Measurements from ENCODE around the gene DNM3. TPM values are rescaled to one million over a fixed set of nuclear protein-coding genes. Genes with fewer than 3 reads are reported as not detected.
"Not testable (repeated sequence)": the region's sequence is repeated elsewhere in the genome, so short reads cannot be mapped to it uniquely, and the experiment has no call there.

DNM3 gene
- total and polyA plus RNA-seq, 4 donors: 2.6 to 16.2 (median 5.1) TPM; not detected in 1

DNA sequence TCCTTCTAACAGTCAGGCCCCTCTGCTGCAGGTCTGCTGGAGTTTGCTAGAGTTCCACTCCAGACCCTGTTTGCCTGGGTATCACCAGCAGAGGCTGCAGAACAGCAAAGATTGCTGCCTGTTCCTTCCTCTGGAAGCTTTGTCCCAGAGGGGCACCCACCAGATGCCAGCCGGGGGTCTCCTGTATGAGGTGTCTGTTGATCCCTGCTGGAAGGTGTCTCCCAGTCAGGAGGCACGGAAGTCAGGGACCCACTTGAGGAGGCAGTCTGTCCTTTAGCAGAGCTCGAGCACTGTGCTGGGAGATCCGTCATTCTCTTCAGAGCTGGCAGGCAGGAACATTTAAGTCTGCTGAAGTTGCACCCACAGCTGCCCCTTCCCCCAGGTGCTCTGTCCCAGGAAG, 238.6 kb downstream of the DNM3 start:
- WGBS, 2 donors: 97 to 98% methylated on average over 4 of the region's 4 CpGs
- H3K27ac ChIP-seq (ENCODE audit: low read depth in 1 of 2, low read length in 2 of 2); H3K36me3 ChIP-seq (ENCODE audit: control insufficient read depth in 1 of 2, insufficient read depth in 2 of 2, low read length in 1 of 2); H3K27me3 ChIP-seq (ENCODE audit: control insufficient read depth in 1 of 2, insufficient read depth in 2 of 2, low read length in 1 of 2); DNase-seq; H3K9me3 ChIP-seq (ENCODE audit: control insufficient read depth, low read length); H3K4me3 ChIP-seq (ENCODE audit: low read length in 2 of 2); intact Hi-C loops (cut with DNase I); H3K4me1 ChIP-seq (ENCODE audit: control insufficient read depth in 1 of 2, insufficient read depth in 2 of 2, low read length in 2 of 2); ATAC-seq (ENCODE audit: low FRiP score): not testable (repeated sequence)

DNA sequence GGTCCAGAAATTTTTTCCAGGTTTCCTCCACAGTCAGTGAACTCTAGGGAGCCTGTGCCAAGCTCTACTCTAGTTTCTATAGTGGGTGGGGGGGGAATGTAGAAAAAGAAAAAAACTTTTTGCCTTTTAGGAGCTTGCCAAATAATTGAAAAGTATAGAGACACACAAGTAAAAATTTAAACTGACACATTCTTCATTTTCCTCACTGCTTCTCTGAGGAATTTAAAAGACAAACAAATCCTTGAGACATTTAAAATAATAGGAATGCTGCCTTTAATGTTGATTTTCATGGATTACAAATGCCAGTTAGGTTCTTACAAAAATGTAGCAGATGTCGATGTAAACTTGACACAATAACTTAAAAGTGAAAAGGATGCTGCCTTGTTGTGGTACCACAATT, 241.9 kb downstream of the DNM3 start:
- no peaks in the 10 kb centered on the region for H3K9me3 ChIP-seq (ENCODE audit: control insufficient read depth, low read length)
- no peaks in the 10 kb centered on the region for H3K27me3 ChIP-seq (ENCODE audit: control insufficient read depth in 1 of 2, insufficient read depth in 2 of 2, low read length in 1 of 2)
- DNase-seq (no peak), ATAC-seq (ENCODE audit: low FRiP score) (no peak)
- no peak overlapping the region for H3K4me3 ChIP-seq (ENCODE audit: low read length in 2 of 2)
- H3K4me1 ChIP-seq (ENCODE audit: control insufficient read depth in 1 of 2, insufficient read depth in 2 of 2, low read length in 2 of 2): no peaks in the 10 kb centered on the region
- intact Hi-C loops (cut with DNase I): no loop called here
- WGBS, 2 donors: 39 to 56% methylated on average over 1 of the region's 1 CpG
- no peaks in the 10 kb centered on the region for H3K36me3 ChIP-seq (ENCODE audit: control insufficient read depth in 1 of 2, insufficient read depth in 2 of 2, low read length in 1 of 2)
- no peak overlapping the region for H3K27ac ChIP-seq (ENCODE audit: low read depth in 1 of 2, low read length in 2 of 2)

- 6 to 16% methylated on average over 2 of the region's 2 CpGs for WGBS, 2 donors
- H3K27ac ChIP-seq (ENCODE audit: low read depth in 1 of 2, low read length in 2 of 2): no peak overlapping the region
- H3K36me3 ChIP-seq (ENCODE audit: control insufficient read depth in 1 of 2, insufficient read depth in 2 of 2, low read length in 1 of 2): no peaks in the 10 kb centered on the region
- H3K4me1 ChIP-seq (ENCODE audit: control insufficient read depth in 1 of 2, insufficient read depth in 2 of 2, low read length in 2 of 2): no peaks in the 10 kb centered on the region
- no peaks in the 10 kb centered on the region for H3K27me3 ChIP-seq (ENCODE audit: control insufficient read depth in 1 of 2, insufficient read depth in 2 of 2, low read length in 1 of 2)
- no peak overlapping the region for H3K4me3 ChIP-seq (ENCODE audit: low read length in 2 of 2)
- no peak for DNase-seq
- ATAC-seq (ENCODE audit: low FRiP score): no peak
- no peaks in the 10 kb centered on the region for H3K9me3 ChIP-seq (ENCODE audit: control insufficient read depth, low read length)
- intact Hi-C loops (cut with DNase I): no loop called here
These were observed 243.6 kb downstream of the DNM3 start for GRCh38 chr1:172084876-172085275.

GRCh38 chr1:172085317-172085716, 244.0 kb downstream of the DNM3 start:
- Histone ChIP-seq H3K27me3 (ENCODE audit: control insufficient read depth in 1 of 2, insufficient read depth in 2 of 2, low read length in 1 of 2) (no peaks in the 10 kb centered on the region), H3K4me1 (ENCODE audit: control insufficient read depth in 1 of 2, insufficient read depth in 2 of 2, low read length in 2 of 2) (no peaks in the 10 kb centered on the region), H3K27ac (ENCODE audit: low read depth in 1 of 2, low read length in 2 of 2) (no peak overlapping the region), H3K36me3 (ENCODE audit: control insufficient read depth in 1 of 2, insufficient read depth in 2 of 2, low read length in 1 of 2) (no peaks in the 10 kb centered on the region), H3K9me3 (ENCODE audit: control insufficient read depth, low read length) (no peaks in the 10 kb centered on the region), H3K4me3 (ENCODE audit: low read length in 2 of 2) (no peak overlapping the region)
- WGBS, 2 donors: 38 to 43% methylated on average over 3 of the region's 3 CpGs
- ATAC-seq (ENCODE audit: low FRiP score): no peak
- intact Hi-C loops (cut with DNase I): no loop called here
- DNase-seq: no peak

- DNase-seq (no peak), ATAC-seq (ENCODE audit: low FRiP score) (peak; percentile 83)
- no peaks in the 10 kb centered on the region for H3K4me1 ChIP-seq (ENCODE audit: control insufficient read depth in 1 of 2, insufficient read depth in 2 of 2, low read length in 2 of 2)
- no peaks in the 10 kb centered on the region for H3K9me3 ChIP-seq (ENCODE audit: control insufficient read depth, low read length)
- H3K27me3 ChIP-seq (ENCODE audit: control insufficient read depth in 1 of 2, insufficient read depth in 2 of 2, low read length in 1 of 2): no peaks in the 10 kb centered on the region
- intact Hi-C loops (cut with DNase I): no loop called here
- no peak overlapping the region for H3K4me3 ChIP-seq (ENCODE audit: low read length in 2 of 2)
- WGBS, 2 donors: 88 to 90% methylated on average over 2 of the region's 2 CpGs
- H3K27ac ChIP-seq (ENCODE audit: low read depth in 1 of 2, low read length in 2 of 2): no peak overlapping the region
- no peaks in the 10 kb centered on the region for H3K36me3 ChIP-seq (ENCODE audit: control insufficient read depth in 1 of 2, insufficient read depth in 2 of 2, low read length in 1 of 2)
These were observed 244.8 kb downstream of the DNM3 start for GRCh38 chr1:172086137-172086536.

DNA sequence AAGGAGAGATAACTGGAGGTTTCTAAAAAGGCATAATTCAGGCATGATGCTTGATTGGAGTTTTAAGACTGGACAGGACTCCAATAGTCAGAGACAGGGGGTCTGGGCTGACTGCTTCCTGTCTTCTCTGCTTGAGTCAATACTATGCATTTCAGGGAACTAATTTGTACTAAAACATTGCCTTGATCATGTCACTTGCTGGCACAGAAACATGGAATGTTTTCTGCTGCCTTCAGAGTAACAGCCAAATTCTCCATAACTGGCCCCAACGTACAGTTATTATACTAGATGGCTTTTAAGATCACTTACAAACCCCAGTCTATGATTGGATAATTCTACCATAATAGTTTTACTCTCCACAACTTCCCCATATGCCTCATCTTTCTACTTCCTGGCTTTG, 247.0 kb downstream of the DNM3 start:
- no peak overlapping the region for H3K4me3 ChIP-seq (ENCODE audit: low read length in 2 of 2)
- intact Hi-C loops (cut with DNase I): no loop called here
- 45 to 57% methylated on average over 1 of the region's 1 CpG for WGBS, 2 donors

GRCh38 chr1:172089768-172090510, 248.6 kb downstream of the DNM3 start:
- H3K4me3 ChIP-seq (ENCODE audit: low read length in 2 of 2): no peak overlapping the region
- H3K4me1 ChIP-seq (ENCODE audit: control insufficient read depth in 1 of 2, insufficient read depth in 2 of 2, low read length in 2 of 2): no peaks in the 10 kb centered on the region
- H3K27me3 ChIP-seq (ENCODE audit: control insufficient read depth in 1 of 2, insufficient read depth in 2 of 2, low read length in 1 of 2): no peaks in the 10 kb centered on the region
- no peaks in the 10 kb centered on the region for H3K36me3 ChIP-seq (ENCODE audit: control insufficient read depth in 1 of 2, insufficient read depth in 2 of 2, low read length in 1 of 2)
- WGBS, 2 donors: 60 to 74% methylated on average over 7 of the region's 7 CpGs
- ATAC-seq (ENCODE audit: low FRiP score) (no peak), DNase-seq (peak; percentile 58 to 80)
- H3K27ac ChIP-seq (ENCODE audit: low read depth in 1 of 2, low read length in 2 of 2): no peak overlapping the region
- intact Hi-C loops (cut with DNase I): loop anchor here (2.0 kb wide), 1 partner anchor 309 kb away; no protein-coding TSS in a partner anchor
- no peaks in the 10 kb centered on the region for H3K9me3 ChIP-seq (ENCODE audit: control insufficient read depth, low read length)

More for the DNA sequence above, 247.0 kb downstream of the DNM3 start:
- H3K27ac ChIP-seq (ENCODE audit: low read depth in 1 of 2, low read length in 2 of 2): no peak overlapping the region
- no peaks in the 10 kb centered on the region for H3K27me3 ChIP-seq (ENCODE audit: control insufficient read depth in 1 of 2, insufficient read depth in 2 of 2, low read length in 1 of 2)
- H3K36me3 ChIP-seq (ENCODE audit: control insufficient read depth in 1 of 2, insufficient read depth in 2 of 2, low read length in 1 of 2): no peaks in the 10 kb centered on the region
- H3K4me1 ChIP-seq (ENCODE audit: control insufficient read depth in 1 of 2, insufficient read depth in 2 of 2, low read length in 2 of 2): no peaks in the 10 kb centered on the region
- ATAC-seq (ENCODE audit: low FRiP score) (no peak), DNase-seq (no peak)
- no peaks in the 10 kb centered on the region for H3K9me3 ChIP-seq (ENCODE audit: control insufficient read depth, low read length)

- Histone ChIP-seq H3K4me1 (ENCODE audit: control insufficient read depth in 1 of 2, insufficient read depth in 2 of 2, low read length in 2 of 2) (no peaks in the 10 kb centered on the region), H3K36me3 (ENCODE audit: control insufficient read depth in 1 of 2, insufficient read depth in 2 of 2, low read length in 1 of 2) (no peaks in the 10 kb centered on the region), H3K4me3 (ENCODE audit: low read length in 2 of 2) (no peak overlapping the region), H3K27ac (ENCODE audit: low read depth in 1 of 2, low read length in 2 of 2) (no peak overlapping the region), H3K9me3 (ENCODE audit: control insufficient read depth, low read length) (no peaks in the 10 kb centered on the region), H3K27me3 (ENCODE audit: control insufficient read depth in 1 of 2, insufficient read depth in 2 of 2, low read length in 1 of 2) (no peaks in the 10 kb centered on the region)
- no peak for DNase-seq
- intact Hi-C loops (cut with DNase I): loop anchor here (2.0 kb wide), 1 partner anchor 308 kb away; no protein-coding TSS in a partner anchor
- ATAC-seq (ENCODE audit: low FRiP score): no peak
- WGBS, 2 donors: 17 to 33% methylated on average over 1 of the region's 1 CpG
These were observed 249.2 kb downstream of the DNM3 start for GRCh38 chr1:172090511-172090817.

DNA sequence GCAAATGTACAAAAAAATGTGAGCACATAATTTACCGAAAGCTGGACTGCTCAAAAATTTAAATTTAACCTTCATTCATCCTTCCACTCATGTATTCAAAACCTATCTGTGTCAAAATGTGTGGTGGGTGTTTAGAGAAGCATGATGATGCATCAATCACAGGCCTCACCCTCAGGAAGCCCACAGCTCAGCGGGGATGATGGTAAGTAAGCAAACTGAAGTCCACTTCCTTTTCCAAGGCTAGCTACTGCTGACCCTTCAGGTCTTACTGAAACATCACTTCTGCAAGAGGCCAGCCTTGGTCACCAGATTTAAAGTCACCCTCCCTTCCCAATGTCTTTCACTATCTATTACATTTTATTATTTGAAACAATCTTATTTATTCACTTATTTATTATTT, 254.5 kb downstream of the DNM3 start:
- intact Hi-C loops (cut with DNase I): no loop called here
- H3K27me3 ChIP-seq (ENCODE audit: control insufficient read depth in 1 of 2, insufficient read depth in 2 of 2, low read length in 1 of 2): no peaks in the 10 kb centered on the region
- H3K27ac ChIP-seq (ENCODE audit: low read depth in 1 of 2, low read length in 2 of 2): no peak overlapping the region
- no peaks in the 10 kb centered on the region for H3K4me1 ChIP-seq (ENCODE audit: control insufficient read depth in 1 of 2, insufficient read depth in 2 of 2, low read length in 2 of 2)
- H3K9me3 ChIP-seq (ENCODE audit: control insufficient read depth, low read length): no peaks in the 10 kb centered on the region
- WGBS, 2 donors: 83 to 96% methylated on average over 2 of the region's 2 CpGs
- no peak overlapping the region for H3K4me3 ChIP-seq (ENCODE audit: low read length in 2 of 2)
- DNase-seq: no peak
- no peak for ATAC-seq (ENCODE audit: low FRiP score)
- H3K36me3 ChIP-seq (ENCODE audit: control insufficient read depth in 1 of 2, insufficient read depth in 2 of 2, low read length in 1 of 2): no peaks in the 10 kb centered on the region
